ENCODE data around the gene YIF1A.
A peak's percentile ranks its signal among the peaks of the same experiment; 100 is the strongest.
"Not testable (repeated sequence)": the region's sequence is repeated elsewhere in the genome, so short reads cannot be mapped to it uniquely, and the experiment has no call there.

Gene YIF1A

GRCh38 chr11:66326261-66327111 is 37.5 kb upstream of the YIF1A start:
- DNase-seq = peak; percentile 81

DNA sequence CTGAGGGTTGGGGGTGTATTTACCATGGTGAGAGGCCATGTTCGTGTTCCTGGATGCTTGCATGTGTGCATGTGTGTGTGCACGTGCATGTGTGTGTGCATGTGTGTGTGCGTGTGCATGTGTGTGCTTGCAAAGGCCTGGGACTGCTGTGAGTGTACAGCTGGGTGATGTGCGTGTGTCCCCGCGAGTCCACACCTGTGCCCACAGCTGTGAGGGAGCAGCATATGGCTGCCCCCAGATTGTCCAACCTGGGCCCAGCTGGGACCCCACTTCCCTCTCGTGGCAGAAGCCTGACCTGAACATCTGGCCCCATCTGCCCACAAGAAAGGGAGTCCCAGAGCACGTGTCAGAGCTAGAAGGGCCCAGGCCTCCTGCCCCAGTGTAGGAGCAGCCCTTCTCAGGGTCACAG is 36.3 kb upstream of the YIF1A start:
- no peak for DNase-seq

DNA sequence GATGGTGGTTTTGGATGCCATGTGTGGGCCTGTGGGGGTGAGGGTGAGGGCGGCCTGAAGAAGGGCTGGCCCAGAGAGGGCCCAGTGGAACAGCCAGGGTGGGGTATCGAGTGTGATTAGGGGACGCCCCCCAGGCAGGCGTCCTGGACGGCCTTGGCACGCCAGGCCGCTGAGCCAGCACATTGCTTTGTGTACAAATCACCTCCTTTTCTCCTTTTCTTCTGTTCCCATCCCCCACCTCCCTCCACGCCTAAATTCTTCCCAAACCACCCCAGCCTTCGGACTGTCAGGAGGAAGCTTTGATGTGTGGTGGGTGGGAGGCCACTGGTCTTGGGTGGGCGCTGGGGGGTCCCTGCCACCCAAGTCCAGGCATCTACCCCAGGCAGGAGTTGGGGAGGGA is 35.7 kb upstream of the YIF1A start:
- DNase-seq = peak; percentile 84

GRCh38 chr11:66323684-66324083 is 34.7 kb upstream of the YIF1A start:
- DNase-seq = no peak

DNA sequence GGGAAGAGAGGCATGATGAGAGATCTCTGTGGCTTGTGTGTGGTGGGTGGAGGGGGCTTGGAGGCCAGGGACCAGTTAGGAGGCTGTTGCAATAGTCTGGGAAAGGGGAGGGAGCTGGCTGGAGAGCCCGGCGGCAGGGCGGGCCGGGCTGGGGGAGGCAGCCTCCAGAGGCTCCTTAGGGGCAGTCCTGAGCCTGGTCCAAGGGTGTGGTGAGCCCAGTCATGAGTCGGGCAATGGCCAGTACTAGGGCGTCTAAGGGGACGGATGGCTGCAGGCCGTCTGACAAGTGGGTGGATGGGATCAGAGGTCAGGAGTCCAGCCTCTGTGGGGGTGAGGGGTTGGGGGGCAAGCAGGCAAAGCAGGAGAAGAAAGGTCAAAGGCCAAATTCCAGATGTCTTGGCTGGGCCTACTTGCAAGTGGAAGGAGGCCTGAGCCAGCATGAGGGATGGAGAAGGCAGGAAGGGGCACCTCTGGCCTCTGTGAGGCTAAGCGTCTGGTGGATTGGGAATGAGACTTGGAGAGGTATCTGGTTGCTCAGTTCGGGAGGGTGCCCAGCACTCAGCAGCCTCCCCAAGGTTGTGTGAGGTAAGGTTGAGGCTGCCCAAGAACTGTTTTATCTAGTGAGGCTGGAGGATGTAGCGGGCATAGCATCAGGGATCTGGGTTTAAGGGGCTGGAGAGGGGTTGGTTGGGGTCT is 33.9 kb upstream of the YIF1A start:
- no peak for DNase-seq

DNA sequence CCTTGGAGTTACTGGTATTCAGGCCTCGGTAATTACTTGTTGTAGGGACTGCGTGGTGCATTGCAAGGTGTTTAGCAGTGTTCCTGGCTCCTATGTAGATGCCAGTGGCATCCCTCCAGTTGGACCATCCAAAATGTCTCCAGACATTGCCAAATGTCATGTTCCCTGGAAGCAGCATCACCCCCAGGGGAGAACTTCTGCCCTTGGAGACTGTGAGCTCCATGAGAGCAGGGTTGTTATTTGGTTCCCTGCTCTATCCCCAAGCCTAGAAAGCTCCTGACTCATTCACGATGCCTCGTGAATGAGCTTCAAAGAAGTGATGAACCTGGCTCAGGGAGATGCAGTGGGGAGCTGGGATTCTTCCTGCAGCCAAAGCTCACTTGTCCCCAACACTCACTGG is 32.7 kb upstream of the YIF1A start:
- DNase-seq = no peak

GRCh38 chr11:66320748-66321147 is 31.8 kb upstream of the YIF1A start:
- DNase-seq = not testable (repeated sequence)

- DNase-seq = not testable (repeated sequence)
These were observed 31.3 kb upstream of the YIF1A start for GRCh38 chr11:66320289-66320688.

GRCh38 chr11:66318600-66318970 is 29.6 kb upstream of the YIF1A start:
- no peak for DNase-seq

- peak; percentile 91 for DNase-seq
These were observed 29.0 kb upstream of the YIF1A start for GRCh38 chr11:66317723-66318599.

- peak; percentile 84 for DNase-seq
These were observed 28.4 kb upstream of the YIF1A start for GRCh38 chr11:66317322-66317722.

DNA sequence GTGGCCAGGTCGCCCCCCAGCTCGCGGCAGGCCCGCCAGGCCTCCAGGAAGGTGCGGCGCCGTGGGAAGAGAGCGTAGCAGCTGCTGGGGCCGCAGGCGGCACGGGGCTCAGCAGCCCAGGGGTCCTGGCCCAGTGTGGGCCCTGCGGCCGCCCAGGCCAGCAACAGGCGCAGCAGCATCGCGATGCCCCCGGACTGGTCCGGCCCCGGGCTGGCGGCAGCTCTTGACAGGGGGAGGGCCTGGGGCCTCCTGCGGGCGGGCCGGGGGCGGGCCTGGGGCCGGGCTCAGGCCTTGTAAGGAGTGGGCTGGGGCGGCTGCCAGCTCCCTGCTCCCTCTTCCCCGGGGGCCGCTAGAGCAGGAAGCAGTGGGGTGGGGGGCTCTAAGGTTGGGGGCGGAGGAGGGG is 27.9 kb upstream of the YIF1A start, which contains the start of gene CD248:
Gene CD248, minus strand, starts transcription at position 196 of the 403 bp plus-strand sequence. Its CDS starts 17 bp downstream, at position 179.
- peak; percentile 94 for DNase-seq

- no peak for DNase-seq
These were observed 27.2 kb upstream of the YIF1A start for GRCh38 chr11:66315921-66316811.

DNA sequence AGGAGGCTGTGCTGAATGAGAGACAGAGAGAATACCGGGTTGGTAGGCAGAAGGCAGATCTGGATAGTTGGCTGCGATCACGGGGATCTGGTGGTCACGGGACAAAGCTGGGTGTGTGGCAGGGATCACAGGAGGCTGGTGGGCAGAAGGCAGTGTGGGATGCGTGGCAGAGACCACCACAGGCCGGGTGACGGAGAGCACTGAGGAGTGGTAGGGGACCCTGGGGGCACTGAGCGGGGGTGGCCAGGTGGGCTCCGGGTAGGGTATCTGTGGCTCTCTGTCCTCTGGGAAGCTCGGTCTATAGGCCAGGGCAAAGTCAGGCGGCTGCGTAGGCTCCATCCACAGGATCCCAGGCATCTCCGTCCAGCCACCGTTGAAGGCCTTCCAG is 26.5 kb upstream of the YIF1A start:
- DNase-seq = no peak

DNA sequence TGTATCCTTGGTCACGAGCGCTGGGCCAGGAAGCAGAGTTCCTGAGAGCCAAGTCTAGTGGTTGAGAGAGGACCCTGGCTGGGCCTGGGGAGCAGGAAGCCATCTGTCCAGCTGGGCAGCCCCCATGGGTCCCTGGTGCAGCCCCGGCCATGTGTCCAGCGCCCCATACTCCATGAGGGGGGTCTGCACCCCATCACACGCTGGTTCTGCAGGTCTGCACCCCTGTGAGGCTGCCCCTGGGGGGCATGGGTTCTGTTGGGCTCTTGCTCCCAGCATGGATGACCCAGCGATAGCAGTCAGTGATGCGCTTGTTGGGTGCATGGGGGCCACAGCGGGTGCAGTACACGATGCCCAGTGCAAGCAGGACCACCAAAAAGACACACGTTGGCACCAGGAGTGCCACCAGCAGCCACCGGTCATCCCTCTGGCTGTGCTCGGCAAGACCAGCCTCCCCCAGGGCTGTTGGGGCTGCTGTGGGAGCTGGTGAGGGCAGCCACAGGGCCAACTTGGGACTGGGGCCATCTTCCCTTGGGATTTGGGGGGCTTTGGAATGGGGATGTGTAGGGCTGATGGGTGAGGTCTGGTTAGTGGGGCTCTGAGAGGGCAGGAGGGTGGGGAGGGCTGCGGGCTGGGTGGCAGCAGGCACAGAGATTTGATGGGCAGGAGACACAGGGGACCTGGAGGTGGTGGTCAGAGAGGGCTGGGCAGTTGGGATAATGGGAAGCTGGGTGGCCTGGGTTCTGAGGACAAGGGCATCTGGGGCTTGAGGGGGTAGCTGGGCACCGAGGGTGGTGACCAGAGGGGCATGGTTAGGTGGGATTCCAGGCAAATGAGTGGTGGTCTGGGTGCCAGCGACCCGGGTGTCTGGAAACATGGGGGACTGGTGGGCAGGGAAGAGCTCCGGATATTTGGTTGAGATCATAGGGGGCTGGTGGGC is 25.9 kb upstream of the YIF1A start:
- DNase-seq = no peak

DNA sequence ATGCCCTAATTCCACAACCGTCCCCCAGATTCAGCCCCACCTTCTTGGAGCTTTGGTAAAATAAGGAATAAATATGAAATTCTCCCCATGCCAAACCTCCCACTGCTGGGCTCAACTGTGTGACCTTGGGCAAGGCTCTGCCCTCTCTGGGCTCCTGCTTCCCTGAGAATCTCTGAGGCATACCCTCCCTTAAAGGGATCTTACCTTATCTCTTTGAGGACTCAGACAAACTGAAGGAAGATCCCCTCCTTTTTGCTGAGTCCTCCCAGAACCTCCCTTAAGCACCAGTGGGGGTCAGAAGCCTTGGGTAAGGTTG is 25.2 kb upstream of the YIF1A start:
- DNase-seq = no peak

- DNase-seq = peak; percentile 67
These were observed 24.6 kb upstream of the YIF1A start for GRCh38 chr11:66313321-66314185.

DNA sequence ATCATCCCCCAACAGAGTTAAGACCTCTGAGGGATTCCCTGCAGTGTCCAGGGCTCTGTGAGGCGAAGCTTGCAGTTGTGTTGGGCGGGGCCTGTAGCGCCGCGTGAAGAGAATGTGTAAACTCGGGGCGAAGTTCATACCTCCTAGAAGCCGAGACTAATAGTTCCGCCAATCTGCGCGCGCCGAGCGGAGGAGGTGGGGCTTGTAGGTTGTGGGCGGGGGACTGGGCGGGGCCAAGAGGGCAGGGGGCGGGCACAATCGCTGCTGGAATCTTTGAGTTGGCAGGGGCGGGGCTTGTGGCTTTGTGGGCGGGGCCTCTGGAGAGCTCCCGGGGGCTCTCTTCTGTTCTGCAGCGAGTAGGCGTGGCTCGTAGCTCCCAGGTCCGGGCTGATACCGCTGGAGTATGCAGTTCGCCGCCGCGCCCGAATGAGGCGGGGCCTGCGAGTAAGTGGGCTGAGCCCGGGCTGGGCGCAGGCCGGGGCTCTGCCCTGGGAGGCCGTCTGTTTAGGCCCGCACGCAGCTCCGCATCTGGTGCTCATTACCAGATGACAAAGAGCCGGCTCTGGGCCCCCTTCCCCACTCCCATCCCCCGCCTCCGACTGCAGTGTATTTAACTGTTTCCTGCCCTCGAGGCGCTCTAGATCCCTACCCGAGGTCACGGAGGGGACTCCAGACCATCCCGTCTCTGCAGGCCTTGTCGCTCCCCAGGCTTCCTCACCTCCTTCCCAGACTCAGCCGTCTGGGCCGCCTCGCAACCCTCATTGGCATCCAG is 23.8 kb upstream of the YIF1A start:
- peak; percentile 100 for DNase-seq

- peak; percentile 90 for DNase-seq
These were observed 23.1 kb upstream of the YIF1A start for GRCh38 chr11:66311965-66312548.

Measured in fibroblast of skin of right biceps (primary cell).